Ovary (tissue), 3 donors: ENCODE measurements around the gene STOML3.

ENCODE experiments used
- EP300 ChIP-seq: sonication (generic); formaldehyde crosslinking; IDR thresholded peaks from one replicate; pipeline ENCODE4 v1.6.1; 2017; ENCODE audit warnings: antibody characterized with exemption
- POLR2A ChIP-seq: fragments of 450-650 bp; IDR thresholded peaks from one replicate; pipeline ENCODE4 v1.6.1; 2017; ENCODE audit warnings: antibody characterized with exemption, mild to moderate bottlenecking, moderate library complexity
- TF ChIP-seq, protein P1 (sequence below), 3 donors: fragments of 450-650 bp in 2 of 3; fragments of 200-600 bp in 1 of 3; IDR thresholded peaks; one replicate each; pipeline versions ENCODE4 v1.5.1 to v1.8.0; 2016 to 2022; ENCODE audit warnings: antibody characterized with exemption in 3 of 3, mild to moderate bottlenecking in 1 of 3
- donor health status: DM: no; HTN: no; CAD: no.

- TF ChIP-seq POLR2A, result no peak
- TF ChIP-seq, protein P1, sequence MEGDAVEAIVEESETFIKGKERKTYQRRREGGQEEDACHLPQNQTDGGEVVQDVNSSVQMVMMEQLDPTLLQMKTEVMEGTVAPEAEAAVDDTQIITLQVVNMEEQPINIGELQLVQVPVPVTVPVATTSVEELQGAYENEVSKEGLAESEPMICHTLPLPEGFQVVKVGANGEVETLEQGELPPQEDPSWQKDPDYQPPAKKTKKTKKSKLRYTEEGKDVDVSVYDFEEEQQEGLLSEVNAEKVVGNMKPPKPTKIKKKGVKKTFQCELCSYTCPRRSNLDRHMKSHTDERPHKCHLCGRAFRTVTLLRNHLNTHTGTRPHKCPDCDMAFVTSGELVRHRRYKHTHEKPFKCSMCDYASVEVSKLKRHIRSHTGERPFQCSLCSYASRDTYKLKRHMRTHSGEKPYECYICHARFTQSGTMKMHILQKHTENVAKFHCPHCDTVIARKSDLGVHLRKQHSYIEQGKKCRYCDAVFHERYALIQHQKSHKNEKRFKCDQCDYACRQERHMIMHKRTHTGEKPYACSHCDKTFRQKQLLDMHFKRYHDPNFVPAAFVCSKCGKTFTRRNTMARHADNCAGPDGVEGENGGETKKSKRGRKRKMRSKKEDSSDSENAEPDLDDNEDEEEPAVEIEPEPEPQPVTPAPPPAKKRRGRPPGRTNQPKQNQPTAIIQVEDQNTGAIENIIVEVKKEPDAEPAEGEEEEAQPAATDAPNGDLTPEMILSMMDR (IDR thresholded peaks at IDR 0.05), result no peak
- no peak for TF ChIP-seq EP300
These were observed 9.9 kb downstream of the STOML3 start for GRCh38 chr13:38980750-38981078.
